Measurements from ENCODE around the gene CCDC60. TPM values are rescaled to one million over a fixed set of nuclear protein-coding genes. Genes with fewer than 3 reads are reported as not detected.

The CCDC60 gene
- total RNA-seq, 2 donors from 2014 or later, result 4.3 to 4.9 TPM

- Histone ChIP-seq H3K4me3 (no peak overlapping the region), H3K36me3 (no peaks in the 10 kb centered on the region), H3K9me3 (no peaks in the 10 kb centered on the region), H3K4me1 (replicated peaks) (no peaks in the 10 kb centered on the region), H3K27me3 (replicated peaks; ENCODE audit: insufficient read depth) (no peaks in the 10 kb centered on the region), H3K27ac (no peak overlapping the region)
- 30% methylated on average over 10 of the region's 10 CpGs for WGBS
- TF ChIP-seq POLR2AphosphoS5 (IDR thresholded peaks at IDR 0.05) (no peak), POLR2A (IDR thresholded peaks at IDR 0.05) (no peak)
- TF ChIP-seq, protein P1, sequence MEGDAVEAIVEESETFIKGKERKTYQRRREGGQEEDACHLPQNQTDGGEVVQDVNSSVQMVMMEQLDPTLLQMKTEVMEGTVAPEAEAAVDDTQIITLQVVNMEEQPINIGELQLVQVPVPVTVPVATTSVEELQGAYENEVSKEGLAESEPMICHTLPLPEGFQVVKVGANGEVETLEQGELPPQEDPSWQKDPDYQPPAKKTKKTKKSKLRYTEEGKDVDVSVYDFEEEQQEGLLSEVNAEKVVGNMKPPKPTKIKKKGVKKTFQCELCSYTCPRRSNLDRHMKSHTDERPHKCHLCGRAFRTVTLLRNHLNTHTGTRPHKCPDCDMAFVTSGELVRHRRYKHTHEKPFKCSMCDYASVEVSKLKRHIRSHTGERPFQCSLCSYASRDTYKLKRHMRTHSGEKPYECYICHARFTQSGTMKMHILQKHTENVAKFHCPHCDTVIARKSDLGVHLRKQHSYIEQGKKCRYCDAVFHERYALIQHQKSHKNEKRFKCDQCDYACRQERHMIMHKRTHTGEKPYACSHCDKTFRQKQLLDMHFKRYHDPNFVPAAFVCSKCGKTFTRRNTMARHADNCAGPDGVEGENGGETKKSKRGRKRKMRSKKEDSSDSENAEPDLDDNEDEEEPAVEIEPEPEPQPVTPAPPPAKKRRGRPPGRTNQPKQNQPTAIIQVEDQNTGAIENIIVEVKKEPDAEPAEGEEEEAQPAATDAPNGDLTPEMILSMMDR (IDR thresholded peaks at IDR 0.05), result peak; percentile 68 to 96 (median 76)
- intact Hi-C loops (cut with DNase I), result no loop called here
- DNase-seq (ENCODE audit: low spot score), result peak; percentile 30
Measured at GRCh38 chr12:119444462-119445044, 110.0 kb downstream of the CCDC60 start.

GRCh38 chr12:119446459-119446858 is 111.9 kb downstream of the CCDC60 start:
- intact Hi-C loops (cut with DNase I), result no loop called here
- TF ChIP-seq POLR2AphosphoS5 (IDR thresholded peaks at IDR 0.05) (no peak), POLR2A (IDR thresholded peaks at IDR 0.05) (no peak)
- TF ChIP-seq, protein P1 (IDR thresholded peaks at IDR 0.05), result no peak
- Histone ChIP-seq H3K27ac (no peak overlapping the region), H3K4me1 (replicated peaks) (no peaks in the 10 kb centered on the region), H3K27me3 (replicated peaks; ENCODE audit: insufficient read depth) (no peaks in the 10 kb centered on the region), H3K36me3 (no peaks in the 10 kb centered on the region), H3K9me3 (no peaks in the 10 kb centered on the region), H3K4me3 (no peak overlapping the region)
- DNase-seq (ENCODE audit: low spot score), result no peak
- 31% methylated on average over 3 of the region's 3 CpGs for WGBS

DNA sequence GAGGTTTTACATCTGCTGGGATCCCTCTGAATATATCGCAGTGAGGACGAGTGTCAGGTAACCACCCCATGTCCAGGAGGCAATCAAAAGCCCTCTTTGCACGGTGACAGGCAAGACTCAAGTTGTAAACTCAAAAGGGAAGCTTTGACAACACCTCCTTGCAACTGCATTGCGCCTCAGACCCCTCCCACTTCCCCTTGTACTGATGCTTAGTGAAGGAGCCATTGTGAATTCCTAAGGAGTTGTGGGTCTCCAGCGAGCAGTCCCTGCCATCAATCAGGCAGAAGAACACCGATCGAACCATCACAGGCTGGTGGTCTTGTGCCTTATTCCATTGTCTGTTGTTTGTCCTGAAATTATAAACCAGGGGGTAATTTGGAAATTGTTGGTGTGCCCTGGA is 112.6 kb downstream of the CCDC60 start:
- WGBS, result 29% methylated on average over 7 of the region's 7 CpGs
- H3K27ac ChIP-seq, result no peak overlapping the region
- no peak for TF ChIP-seq POLR2A (IDR thresholded peaks at IDR 0.05)
- TF ChIP-seq POLR2AphosphoS5 (IDR thresholded peaks at IDR 0.05), result no peak
- TF ChIP-seq, protein P1 (IDR thresholded peaks at IDR 0.05), result no peak
- H3K9me3 ChIP-seq, result no peaks in the 10 kb centered on the region
- DNase-seq (ENCODE audit: low spot score), result no peak
- H3K27me3 ChIP-seq (replicated peaks; ENCODE audit: insufficient read depth), result no peaks in the 10 kb centered on the region
- intact Hi-C loops (cut with DNase I), result no loop called here
- H3K36me3 ChIP-seq, result no peaks in the 10 kb centered on the region
- no peaks in the 10 kb centered on the region for H3K4me1 ChIP-seq (replicated peaks)
- no peak overlapping the region for H3K4me3 ChIP-seq

GRCh38 chr12:119447618-119448017 is 113.1 kb downstream of the CCDC60 start:
- DNase-seq (ENCODE audit: low spot score), result no peak
- H3K4me3 ChIP-seq, result no peak overlapping the region
- H3K9me3 ChIP-seq, result no peaks in the 10 kb centered on the region
- no peaks in the 10 kb centered on the region for H3K36me3 ChIP-seq
- H3K27ac ChIP-seq, result no peak overlapping the region
- intact Hi-C loops (cut with DNase I), result no loop called here
- H3K27me3 ChIP-seq (replicated peaks; ENCODE audit: insufficient read depth), result no peaks in the 10 kb centered on the region
- no peaks in the 10 kb centered on the region for H3K4me1 ChIP-seq (replicated peaks)
- TF ChIP-seq, protein P1 (IDR thresholded peaks at IDR 0.05), result no peak
- TF ChIP-seq POLR2AphosphoS5 (IDR thresholded peaks at IDR 0.05), result no peak
- TF ChIP-seq POLR2A (IDR thresholded peaks at IDR 0.05), result no peak
- 67% methylated on average over 8 of the region's 8 CpGs for WGBS

- Histone ChIP-seq H3K36me3 (no peaks in the 10 kb centered on the region), H3K27ac (no peak overlapping the region), H3K4me3 (no peak overlapping the region), H3K9me3 (no peaks in the 10 kb centered on the region), H3K27me3 (replicated peaks; ENCODE audit: insufficient read depth) (no peaks in the 10 kb centered on the region), H3K4me1 (replicated peaks) (no peaks in the 10 kb centered on the region)
- intact Hi-C loops (cut with DNase I), result no loop called here
- no peak for TF ChIP-seq POLR2A (IDR thresholded peaks at IDR 0.05)
- TF ChIP-seq, protein P1 (IDR thresholded peaks at IDR 0.05), result no peak
- no peak for TF ChIP-seq POLR2AphosphoS5 (IDR thresholded peaks at IDR 0.05)
- no peak for DNase-seq (ENCODE audit: low spot score)
- WGBS, result 41% methylated on average over 5 of the region's 5 CpGs
Measured at GRCh38 chr12:119448611-119449131, 114.1 kb downstream of the CCDC60 start.

Measured in prostate gland (tissue), 2 donors.